ENCODE measurements around the gene ERI2. TPM values are rescaled to one million over a fixed set of nuclear protein-coding genes. Genes with fewer than 3 reads are reported as not detected.

ERI2 gene
- total RNA-seq (2012; rRNA removed) (10.2 and 15.0 TPM in 2 replicates), polyA plus RNA-seq (2012; rRNA removed) (5.6 and 7.5 TPM in 2 replicates), Bru-seq, nascent RNA (percentile 50 among the genes with signal in this experiment), BruChase-seq, experiment 1, labeled RNA remaining after a 6-hour chase (percentile 43 among the genes with signal in this experiment), BruChase-seq, experiment 2, labeled RNA remaining after a 2-hour chase (percentile 51 among the genes with signal in this experiment)
- 5.0 and 6.0 TPM in 2 replicates for polyA plus RNA-seq (2012; cell fraction: cytosol; rRNA removed)
- polyA plus RNA-seq (2012; cell fraction: nucleus; rRNA removed; ENCODE audit: low replicate concordance) = 12.0 and 13.7 TPM in 2 replicates
- long read RNA-seq, partial matches to known transcripts = 3 of 18 reads
- long read RNA-seq, other reads (novel, unspliced or antisense) = 12 of 18 reads

- DNase-seq = peak; percentile 94
- H3K27me3 ChIP-seq (ENCODE audit: control insufficient read depth, insufficient read depth, low read length) = no peaks in the 10 kb centered on the region
- 0% methylated on average over 34 of the region's 74 CpGs; no CpG with 5 or more reads in 1 of the 2 experiments for WGBS, 2 experiments (ENCODE audit: extremely low coverage in 2 of 2, insufficient read length in 1 of 2)
- peak within 1 kb of the TSS; percentile 77 for H3K56ac ChIP-seq (ENCODE audit: extremely low read depth, insufficient read depth, low read length)
- TF ChIP-seq MAZ (IDR thresholded peaks at IDR 0.05; ENCODE audit: borderline replicate concordance, low read depth, low read length) = peak; percentile 79; the same call in 1 of the 2 replicates
- TF ChIP-seq MXI1 (IDR thresholded peaks at IDR 0.05; ENCODE audit: borderline replicate concordance, low read depth, low read length) = peak; percentile 87
- peak; percentile 79 for TF ChIP-seq POLR2A (IDR thresholded peaks at IDR 0.05; ENCODE audit: low read depth, low read length)
- TF ChIP-seq, protein P1, sequence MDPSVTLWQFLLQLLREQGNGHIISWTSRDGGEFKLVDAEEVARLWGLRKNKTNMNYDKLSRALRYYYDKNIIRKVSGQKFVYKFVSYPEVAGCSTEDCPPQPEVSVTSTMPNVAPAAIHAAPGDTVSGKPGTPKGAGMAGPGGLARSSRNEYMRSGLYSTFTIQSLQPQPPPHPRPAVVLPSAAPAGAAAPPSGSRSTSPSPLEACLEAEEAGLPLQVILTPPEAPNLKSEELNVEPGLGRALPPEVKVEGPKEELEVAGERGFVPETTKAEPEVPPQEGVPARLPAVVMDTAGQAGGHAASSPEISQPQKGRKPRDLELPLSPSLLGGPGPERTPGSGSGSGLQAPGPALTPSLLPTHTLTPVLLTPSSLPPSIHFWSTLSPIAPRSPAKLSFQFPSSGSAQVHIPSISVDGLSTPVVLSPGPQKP (IDR thresholded peaks at IDR 0.05; ENCODE audit: borderline replicate concordance, low read depth, low read length) = 0 out of 2 replicates have a peak, but pooled peaks have one; percentile 7
- TF ChIP-seq, protein P2, sequence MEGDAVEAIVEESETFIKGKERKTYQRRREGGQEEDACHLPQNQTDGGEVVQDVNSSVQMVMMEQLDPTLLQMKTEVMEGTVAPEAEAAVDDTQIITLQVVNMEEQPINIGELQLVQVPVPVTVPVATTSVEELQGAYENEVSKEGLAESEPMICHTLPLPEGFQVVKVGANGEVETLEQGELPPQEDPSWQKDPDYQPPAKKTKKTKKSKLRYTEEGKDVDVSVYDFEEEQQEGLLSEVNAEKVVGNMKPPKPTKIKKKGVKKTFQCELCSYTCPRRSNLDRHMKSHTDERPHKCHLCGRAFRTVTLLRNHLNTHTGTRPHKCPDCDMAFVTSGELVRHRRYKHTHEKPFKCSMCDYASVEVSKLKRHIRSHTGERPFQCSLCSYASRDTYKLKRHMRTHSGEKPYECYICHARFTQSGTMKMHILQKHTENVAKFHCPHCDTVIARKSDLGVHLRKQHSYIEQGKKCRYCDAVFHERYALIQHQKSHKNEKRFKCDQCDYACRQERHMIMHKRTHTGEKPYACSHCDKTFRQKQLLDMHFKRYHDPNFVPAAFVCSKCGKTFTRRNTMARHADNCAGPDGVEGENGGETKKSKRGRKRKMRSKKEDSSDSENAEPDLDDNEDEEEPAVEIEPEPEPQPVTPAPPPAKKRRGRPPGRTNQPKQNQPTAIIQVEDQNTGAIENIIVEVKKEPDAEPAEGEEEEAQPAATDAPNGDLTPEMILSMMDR (conservative IDR thresholded peaks at IDR 0.05; ENCODE audit: low read depth, low read length) = peak; percentile 53
- peak; percentile 3; the same call in 1 of the 2 replicates for TF ChIP-seq RAD21 (IDR thresholded peaks at IDR 0.05; ENCODE audit: low read length)
- no peak for TF ChIP-seq RFX5 (IDR thresholded peaks at IDR 0.05; ENCODE audit: low read depth, low read length)
- 0 out of 2 replicates have a peak, but pooled peaks have one; percentile 11 for TF ChIP-seq SMC3 (IDR thresholded peaks at IDR 0.05; ENCODE audit: low read depth, low read length)
- TF ChIP-seq CHD1 (IDR thresholded peaks at IDR 0.05; ENCODE audit: low read depth, low read length) = no peak
- peak within 1 kb of the TSS; percentile 95 for H4K5ac ChIP-seq (ENCODE audit: low read depth, low read length)
- intact Hi-C loops (cut with micrococcal nuclease) (loop anchor here (2.0 to 5.0 kb wide), 4 partner anchors 44 to 496 kb away; partner anchors contain the start of gene LDAF1), in situ Hi-C loops (cut with MboI; ENCODE audit: low sequenced_read_pairs) (no loop called here), dilution Hi-C loops (cut with HindIII; ENCODE audit: low sequenced_read_pairs, unreplicated experiment) (no loop called here)
- H3K23ac ChIP-seq (ENCODE audit: low read depth, low read length) = peak within 1 kb of the TSS; percentile 96
- peak within 1 kb of the TSS; percentile 96 for H3K4ac ChIP-seq (ENCODE audit: low read depth, low read length)
- peak; percentile 90 for ATAC-seq (ENCODE audit: low read depth)
- peak within 1 kb of the TSS; percentile 62 for H3K4me3 ChIP-seq (ENCODE audit: insufficient read depth, low read depth, low read length)
- peaks cover 8% of the 10 kb centered on the region for H3K9me1 ChIP-seq (ENCODE audit: insufficient read depth, low read length)
- H4K91ac ChIP-seq (ENCODE audit: insufficient read depth, low read depth, low read length) = peak within 1 kb of the TSS; percentile 92
- H4K20me1 ChIP-seq (ENCODE audit: insufficient read depth, low read length) = 0 out of 2 replicates have a peak, but pooled peaks cover 5% of the 10 kb centered on the region
- H2AFZ ChIP-seq (replicated peaks; ENCODE audit: low read length, poor library complexity) = peak within 1 kb of the TSS; percentile 98
- H3K9ac ChIP-seq (ENCODE audit: low read depth, low read length) = peak within 1 kb of the TSS; percentile 91
- H2BK15ac ChIP-seq (ENCODE audit: low read depth, low read length) = no peak within 1 kb of the TSS; the same call in 2 of the 3 replicates
- peak within 1 kb of the TSS; percentile 97 to 98 for H4K8ac ChIP-seq (ENCODE audit: low read depth in 2 of 2, low read length in 2 of 2)
- peak within 1 kb of the TSS; percentile 58 for H2BK120ac ChIP-seq (ENCODE audit: low read depth, low read length)
- CTCF ChIA-PET = interaction anchor here (0.6 to 1.4 kb wide), 5 partner anchors 13 to 1139 kb away, joined by 3 to 4 read pairs (median 3); no protein-coding TSS in a partner anchor
- no peaks in the 10 kb centered on the region for H3K36me3 ChIP-seq (ENCODE audit: control insufficient read depth, insufficient read depth, low read length)
- peak within 1 kb of the TSS; percentile 76 for H2BK5ac ChIP-seq (ENCODE audit: low read depth, low read length, poor library complexity, severe bottlenecking)
- peak within 1 kb of the TSS; percentile 97 for H2AK5ac ChIP-seq (ENCODE audit: low read depth, low read length)
- POLR2A ChIA-PET (ENCODE audit: unreplicated experiment) = interaction anchor here (0.6 kb wide), 1 partner anchor 192 kb away, joined by 8 read pairs; no protein-coding TSS in a partner anchor
- peak within 1 kb of the TSS; percentile 1; the same call in 1 of the 2 replicates for H3K18ac ChIP-seq (ENCODE audit: low read depth, low read length)
- no peaks in the 10 kb centered on the region for H3K4me1 ChIP-seq (ENCODE audit: control insufficient read depth, insufficient read depth, low read length)
- H3K4me2 ChIP-seq (ENCODE audit: low read depth, low read length) = peak within 1 kb of the TSS; percentile 94
- H3K79me1 ChIP-seq (ENCODE audit: low read depth in 1 of 2, low read length in 2 of 2) = peaks cover 9 to 23% of the 10 kb centered on the region in 2 experiments
- BruUV-seq (replicated peaks) = TSS peak; percentile 69
- peak within 1 kb of the TSS; percentile 98 for H2AK9ac ChIP-seq (replicated peaks; ENCODE audit: low read depth, low read length, poor library complexity)
- peak within 1 kb of the TSS; percentile 88 for H3K14ac ChIP-seq (replicated peaks; ENCODE audit: low read depth, low read length)
- peak within 1 kb of the TSS; percentile 73 for H3K27ac ChIP-seq (ENCODE audit: insufficient read depth, low read length)
- no peak within 1 kb of the TSS for H2BK20ac ChIP-seq (ENCODE audit: low read depth, low read length)
- H3K9me3 ChIP-seq (ENCODE audit: control insufficient read depth, insufficient read depth, low read length) = no peaks in the 10 kb centered on the region
Observed at GRCh38 chr16:20806168-20807050, at the start of gene ERI2, which contains the start of gene REXO5. ERI2 (minus strand) TSS chr16:20806472; CDS start chr16:20806430, 42 bp downstream. REXO5 (plus strand) TSS chr16:20806527; CDS start chr16:20806954, 427 bp downstream.

Measured in IMR-90 (cell line).